HG03045 (cell line): ENCODE results near the gene RUNX3.
"Not testable (repeated sequence)": the region's sequence is repeated elsewhere in the genome, so short reads cannot be mapped to it uniquely, and the experiment has no call there.

ENCODE experiments used
- ATAC-seq: cut with Tn5 transposase; IDR thresholded peaks from one replicate; pipeline ENCODE4 v1.9.1; 2021; ENCODE audit warnings: mild to moderate bottlenecking, moderate library complexity; ENCODE audit not compliant: unreplicated experiment

Gene RUNX3

DNA sequence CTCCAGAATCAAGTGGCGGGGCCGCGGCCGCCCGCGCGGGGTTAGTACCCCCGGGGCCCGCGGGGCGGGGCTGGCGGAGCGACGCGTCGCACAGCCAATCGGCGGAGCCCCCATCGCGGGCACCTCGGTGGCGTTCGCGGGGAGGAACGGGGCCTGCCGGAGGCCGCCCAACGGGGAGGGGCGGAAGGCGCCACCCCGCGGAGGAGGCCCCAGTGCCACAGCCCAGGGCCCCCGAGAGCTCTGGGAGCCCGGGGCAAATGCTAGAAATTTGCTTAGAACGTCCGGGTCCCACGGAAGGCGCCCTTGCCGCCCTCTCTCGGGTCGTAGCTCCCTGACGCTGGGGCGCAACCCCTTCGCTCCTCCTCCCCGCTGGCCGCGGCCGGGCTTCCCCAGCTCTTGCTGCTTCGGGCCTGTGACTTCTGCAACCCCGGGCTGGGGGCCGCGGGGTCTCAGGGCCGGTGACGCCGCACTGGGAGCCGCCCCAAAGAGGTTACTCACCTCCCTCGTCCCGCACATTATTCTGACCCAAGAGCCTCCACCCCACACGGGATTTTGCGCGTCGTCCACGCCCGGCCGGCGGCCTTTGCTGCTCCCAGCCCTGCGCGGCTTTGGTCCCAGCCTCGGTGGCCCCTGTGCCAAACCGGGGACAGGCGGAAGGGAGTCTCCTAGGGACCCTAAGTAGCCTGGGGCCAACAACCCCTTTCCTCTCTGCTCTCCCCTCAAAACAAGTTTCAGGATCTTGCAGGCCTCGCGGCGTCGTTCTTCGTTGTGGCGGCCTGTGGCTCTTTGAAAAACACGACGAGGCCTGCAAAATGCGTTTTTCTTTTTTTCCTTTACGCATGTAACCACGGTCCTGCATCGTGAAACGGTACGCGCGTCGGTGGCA, at the start of gene RUNX3:
Gene RUNX3 (minus strand): TSS at position 17 of the 886 bp plus-strand sequence. CDS start 408 bp downstream, outside the sequence.
- ATAC-seq, result peak; percentile 75

- not testable (repeated sequence) for ATAC-seq
Measured at GRCh38 chr1:24979232-24979631, 49.2 kb upstream of the RUNX3 start.

- ATAC-seq, result no peak
Measured at GRCh38 chr1:24978383-24979032, 48.4 kb upstream of the RUNX3 start.

- no peak for ATAC-seq
Measured at GRCh38 chr1:24975391-24975790, 45.3 kb upstream of the RUNX3 start.

GRCh38 chr1:24973315-24973714, 43.2 kb upstream of the RUNX3 start:
- no peak for ATAC-seq

DNA sequence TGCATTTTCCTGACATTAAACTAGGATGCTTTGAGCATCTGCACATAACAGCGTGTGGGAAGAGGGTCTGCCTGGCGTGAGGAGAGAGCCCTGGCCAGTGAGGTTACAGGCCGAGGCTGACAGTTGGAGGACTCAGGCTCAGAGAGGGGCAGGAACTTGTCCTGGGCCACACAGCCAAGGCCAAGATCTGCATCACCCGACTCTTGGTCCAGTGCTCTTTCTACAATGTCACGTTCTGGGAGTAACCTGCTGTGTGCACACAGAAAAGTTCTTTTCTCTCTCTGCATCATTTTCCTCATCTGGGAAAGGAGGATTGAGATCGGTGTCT, 42.8 kb upstream of the RUNX3 start:
- no peak for ATAC-seq

DNA sequence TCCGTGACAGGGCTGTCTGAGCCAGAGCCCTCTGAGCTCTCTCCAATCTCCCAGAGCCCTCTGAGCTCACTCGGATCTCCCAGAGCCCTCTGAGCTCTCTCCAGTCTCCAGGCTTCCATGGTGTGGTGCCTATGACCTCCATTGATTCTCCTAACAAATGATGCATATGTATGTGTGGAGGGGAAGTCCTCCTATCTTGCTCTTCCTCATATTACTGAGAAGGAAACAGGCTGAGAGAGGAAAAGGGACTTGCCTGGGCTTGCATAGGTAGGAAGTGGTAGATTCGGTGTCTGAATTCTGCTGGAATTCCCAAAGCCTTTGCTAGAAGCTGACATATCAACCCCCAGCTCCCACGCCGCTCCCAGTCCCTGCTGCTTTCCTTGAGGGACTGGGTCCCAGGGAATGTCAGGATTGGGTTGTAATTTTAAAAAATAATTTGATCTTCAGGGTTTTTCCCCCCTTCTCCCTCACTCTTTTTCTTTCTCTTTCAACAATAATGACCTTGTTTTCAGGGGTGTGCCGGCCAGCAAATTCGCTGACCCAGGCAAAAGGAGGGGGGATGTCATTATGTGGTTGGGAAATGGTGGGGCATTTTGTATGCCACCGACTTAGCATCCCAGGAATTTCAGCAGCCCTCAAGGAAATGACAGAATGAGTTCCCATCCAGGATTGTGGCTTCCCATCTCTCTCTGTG, 42.3 kb upstream of the RUNX3 start:
- no peak for ATAC-seq

- no peak for ATAC-seq
Measured at GRCh38 chr1:24970926-24971875, 41.1 kb upstream of the RUNX3 start.

DNA sequence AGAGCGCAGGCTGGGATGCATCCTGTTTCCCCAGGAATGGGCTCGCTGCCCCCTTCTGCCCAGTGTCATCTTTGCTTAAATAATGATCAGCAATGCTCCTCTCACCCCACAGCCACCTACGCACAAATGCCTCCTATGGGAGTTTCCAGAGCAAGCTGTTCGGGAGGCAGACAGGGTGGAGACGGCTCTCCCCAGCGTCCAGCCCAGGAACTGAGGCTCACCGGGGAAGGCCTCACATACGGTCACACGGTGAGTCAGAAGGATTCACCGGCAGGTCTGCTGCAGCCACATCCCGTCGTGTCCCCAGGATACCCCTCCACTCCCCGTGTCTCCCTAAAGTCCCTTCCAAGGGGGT, 40.3 kb upstream of the RUNX3 start:
- ATAC-seq, result no peak

GRCh38 chr1:24969596-24970398, 39.7 kb upstream of the RUNX3 start:
- no peak for ATAC-seq

GRCh38 chr1:24968941-24969585, 39.0 kb upstream of the RUNX3 start:
- no peak for ATAC-seq

GRCh38 chr1:24967962-24968361, 37.9 kb upstream of the RUNX3 start:
- ATAC-seq, result no peak

DNA sequence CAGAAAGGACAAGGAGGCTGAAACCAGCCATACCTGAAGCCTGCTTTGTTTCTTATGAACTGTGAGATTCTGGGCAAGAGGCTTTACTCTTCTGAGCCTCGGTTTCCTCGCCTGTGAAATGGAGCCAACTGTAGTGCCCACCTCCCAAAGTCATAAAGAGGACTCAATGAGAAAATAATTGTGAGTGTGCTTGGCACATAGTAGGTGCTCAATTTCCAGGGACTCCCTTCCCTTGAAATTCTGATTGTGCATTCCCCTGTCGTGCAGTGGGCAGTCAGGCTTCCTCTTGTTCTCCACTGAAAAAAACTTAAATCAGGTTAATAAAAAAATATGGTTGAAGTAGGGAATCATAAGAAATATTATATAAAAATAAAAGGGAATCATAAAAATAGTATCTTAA, 37.5 kb upstream of the RUNX3 start:
- no peak for ATAC-seq

DNA sequence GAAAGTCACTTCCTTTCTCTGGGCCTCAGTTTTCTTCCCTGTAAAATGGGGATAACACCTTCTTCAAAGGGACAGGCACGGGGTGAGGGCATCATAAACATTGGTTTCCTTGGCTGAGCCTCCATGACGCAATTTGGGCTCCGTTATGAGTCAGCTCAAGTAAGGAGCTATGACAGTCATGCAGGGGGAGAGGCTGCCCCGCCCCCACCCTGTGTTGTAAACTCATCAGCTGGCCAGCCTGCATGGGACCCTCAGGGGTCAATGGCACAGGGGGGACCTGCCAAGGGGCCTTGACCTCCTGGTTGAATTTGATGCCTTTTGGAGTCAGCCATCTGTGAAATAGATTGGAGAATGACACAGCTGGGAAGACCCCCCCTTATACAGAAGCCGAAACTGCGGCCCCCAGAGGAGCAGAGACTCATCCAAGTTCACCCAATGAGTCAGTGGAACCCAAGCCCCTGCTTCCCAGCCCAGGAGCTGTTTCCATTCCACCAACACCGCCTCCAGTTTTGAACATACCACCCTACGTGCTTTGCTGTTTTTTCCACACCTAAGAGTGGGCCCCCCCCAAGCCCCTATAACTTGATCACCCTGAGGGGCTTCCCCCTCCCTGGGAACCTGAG, 36.8 kb upstream of the RUNX3 start:
- no peak for ATAC-seq

DNA sequence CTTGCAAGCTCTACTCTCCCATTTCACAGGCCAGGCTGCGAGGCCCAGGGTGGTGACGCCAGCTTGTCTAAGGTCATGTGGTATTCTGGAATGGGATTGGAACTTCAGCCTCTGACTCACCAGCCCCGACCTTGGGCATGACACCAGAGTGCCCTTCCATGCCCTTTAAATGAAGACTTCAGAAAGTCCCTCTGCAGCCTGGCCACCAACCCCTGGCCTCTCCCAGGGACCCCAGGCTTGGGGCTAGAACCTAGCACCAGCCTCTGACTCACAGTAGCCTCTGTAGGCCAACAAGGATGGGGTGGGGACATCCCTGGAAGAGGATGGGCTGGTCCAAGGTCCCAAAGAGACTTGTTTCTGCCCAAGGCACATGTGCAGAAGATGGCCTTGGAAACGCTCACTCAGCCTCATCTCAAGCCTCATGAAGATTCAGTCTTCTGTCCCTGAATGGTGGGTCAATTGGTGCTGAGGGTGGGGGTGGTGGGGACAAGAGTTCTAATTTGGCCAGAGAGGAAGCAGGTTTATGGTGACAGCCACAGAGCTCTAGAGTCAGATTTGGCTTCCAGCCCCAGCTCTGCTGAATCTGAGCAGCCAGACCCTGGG, 36.1 kb upstream of the RUNX3 start:
- ATAC-seq, result no peak

DNA sequence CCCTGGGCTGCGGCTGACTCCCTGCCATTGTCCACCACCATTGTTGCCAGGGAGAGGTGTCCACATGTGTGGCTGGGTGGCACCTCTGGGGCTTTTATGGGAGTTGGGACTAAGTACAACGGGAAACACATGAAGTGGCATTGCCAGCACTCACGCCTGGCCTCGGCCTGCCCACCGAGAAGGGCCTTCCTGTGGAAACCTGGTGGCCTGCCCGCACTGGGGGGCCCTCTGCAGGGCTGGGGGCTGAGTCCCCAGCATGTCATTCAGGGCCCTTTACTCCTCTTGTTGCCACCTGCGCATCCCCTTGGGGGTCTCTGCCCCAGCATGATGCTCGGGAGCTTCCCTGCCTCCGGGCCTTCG, 35.5 kb upstream of the RUNX3 start:
- ATAC-seq, result peak; percentile 3

DNA sequence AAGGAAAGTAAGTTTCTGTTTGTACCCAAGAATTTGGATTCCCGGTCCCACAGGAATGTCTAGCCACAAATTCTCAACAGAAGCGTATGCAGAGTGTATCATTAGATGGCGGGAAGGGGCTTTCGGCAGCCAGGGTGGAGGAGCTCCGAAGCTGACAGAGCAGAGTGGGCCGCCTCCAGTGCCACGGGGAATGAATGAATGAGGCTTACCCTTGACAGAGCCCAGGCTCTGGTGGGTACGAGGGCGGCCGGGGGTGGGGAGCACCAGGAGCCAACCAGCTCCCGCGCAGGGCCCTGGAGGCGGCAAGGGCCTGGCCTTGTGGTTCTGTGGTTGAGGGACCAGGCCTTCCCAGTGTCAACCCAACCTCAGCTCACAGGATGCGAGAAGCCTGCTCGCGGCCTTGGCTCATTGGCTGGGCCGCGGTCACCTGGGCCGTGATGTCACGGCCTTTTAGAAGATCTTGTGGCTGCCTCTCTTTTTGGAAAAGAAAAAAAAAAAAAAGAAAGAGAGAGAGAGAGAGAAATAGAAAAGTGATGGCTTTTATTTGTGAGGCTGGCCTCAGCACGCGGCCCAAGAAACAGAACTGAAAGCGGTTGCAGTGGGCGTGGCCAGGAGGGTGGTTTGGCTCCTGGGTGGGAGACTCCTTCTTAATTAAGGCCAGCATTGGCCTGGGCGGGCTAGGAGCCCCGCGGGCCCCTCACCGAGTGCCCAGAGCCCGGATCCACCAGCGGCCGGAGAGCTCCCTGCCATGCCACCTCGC, 34.9 kb upstream of the RUNX3 start:
- ATAC-seq, result peak; percentile 88
